HepG2 (cell line): ENCODE measurements around the gene HMCN2. TPM values are rescaled to one million over a fixed set of nuclear protein-coding genes. Genes with fewer than 3 reads are reported as not detected.

Source experiments
- ATAC-seq: fragments of 200-7000 bp; cut with Tn5 transposase; 3 replicates; pipeline ENCODE4 v1.9.1; 2020; ENCODE audit warnings: mild to moderate bottlenecking, moderate library complexity
- BruUV-seq: library from RNA; stranded (reverse); fragments of 400-500 nt; replicated peaks from 2 replicates; lab custom pipeline; 2021; lab: Mats Ljungman, UMichigan
- CTCF ChIA-PET: fragments of 300-600 bp; formaldehyde crosslinking; extraction: SDS; loops from one replicate; lab custom pipeline; 2021; ENCODE audit warnings: low total read pairs, inconsistent platforms, low intra/inter-chr PET ratio; lab: Yijun Ruan, JAX
- POLR2A ChIA-PET: fragments of 350-600 bp; sonication (Branson Sonifier 250); formaldehyde crosslinking; loops from one replicate; lab custom pipeline; 2020; ENCODE audit warnings: antibody characterized with exemption, inconsistent platforms; lab: Yijun Ruan, JAX
- DNase-seq: peaks from one replicate; pipeline ENCODE4 v3.0.0-alpha.2; 2015; ENCODE audit warnings: low spot score
- FAIRE-seq: peaks from 3 replicates; lab custom pipeline; 2011; peaks lifted over from hg19 to GRCh38; lab: Jason Lieb, UNC
- H2AFZ ChIP-seq: one replicate; pipeline ENCODE4 v1.6.1; 2011; ENCODE audit warnings: low read length, inconsistent platforms
- H3K27ac ChIP-seq: fragments of 300-600 bp; 3 replicates; pipeline ENCODE4 v1.8.0; 2011; ENCODE audit warnings: mixed run types, mild to moderate bottlenecking, mixed read lengths, low read length, inconsistent platforms; ENCODE audit not compliant: insufficient read depth; ENCODE audit errors: extremely low read length
- H3K27me3 ChIP-seq, 2 experiments: fragments of 200-600 bp in 1 of 2; 2 replicates in 1 of 2; 3 replicates in 1 of 2; pipeline versions ENCODE4 v1.6.0 to v1.8.0; 2011; ENCODE audit warnings: low read length in 2 of 2, mild to moderate bottlenecking in 2 of 2, moderate library complexity in 2 of 2, inconsistent platforms in 1 of 2; ENCODE audit not compliant: insufficient read depth in 2 of 2, control insufficient read depth in 1 of 2
- H3K36me3 ChIP-seq, 2 experiments: fragments of 200-600 bp in 1 of 2; replicated peaks in 1 of 2; 2 replicates in 1 of 2; 3 replicates in 1 of 2; pipeline versions ENCODE4 v1.5.1 to v1.8.0; 2011; ENCODE audit warnings: low read length in 2 of 2, inconsistent platforms in 1 of 2; ENCODE audit not compliant: insufficient read depth in 2 of 2, control insufficient read depth in 1 of 2
- H3K4me1 ChIP-seq: 2 replicates; pipeline ENCODE4 v1.5.1; 2012; ENCODE audit warnings: low read length, inconsistent platforms; ENCODE audit not compliant: insufficient read depth
- H3K4me2 ChIP-seq: 2 replicates; pipeline ENCODE4 v1.6.0; 2011; ENCODE audit warnings: low read depth, low read length, inconsistent platforms
- H3K4me3 ChIP-seq, 3 experiments: fragments of 200-600 bp in 1 of 3; sonication (generic), shearing (Covaris generic) in 1 of 3; replicated peaks in 1 of 3; 2 replicates each; pipeline ENCODE4 v1.5.1; 2011 to 2016; ENCODE audit warnings: low read length in 3 of 3, inconsistent platforms in 2 of 3, low read depth in 2 of 3, mild to moderate bottlenecking in 2 of 3, control low read depth in 1 of 3, mixed read lengths in 1 of 3; ENCODE audit not compliant: insufficient read depth in 1 of 3
- H3K79me2 ChIP-seq: one replicate; pipeline ENCODE4 v1.6.1; 2011; ENCODE audit warnings: low read length, inconsistent platforms; ENCODE audit not compliant: insufficient read depth
- H3K9ac ChIP-seq: 2 replicates; pipeline ENCODE4 v1.6.0; 2011; ENCODE audit warnings: mild to moderate bottlenecking, low read depth, low read length, inconsistent platforms; ENCODE audit not compliant: insufficient read depth
- H3K9me3 ChIP-seq: 2 replicates; pipeline ENCODE4 v1.5.1; 2012; ENCODE audit warnings: mild to moderate bottlenecking, low read length
- H4K20me1 ChIP-seq: 2 replicates; pipeline ENCODE4 v1.6.0; 2011; ENCODE audit warnings: inconsistent platforms, mild to moderate bottlenecking, low read length, moderate library complexity; ENCODE audit not compliant: insufficient read depth
- GMEB1 ChIP-seq: sonication (generic); formaldehyde crosslinking; IDR thresholded peaks from 2 replicates; pipeline ENCODE4 v1.5.1; 2020; ENCODE audit warnings: missing genetic modification reagents, mild to moderate bottlenecking, borderline replicate concordance
- MXI1 ChIP-seq: IDR thresholded peaks from 3 replicates; pipeline ENCODE4 v1.6.1; 2012; ENCODE audit warnings: low read depth, low read length, inconsistent platforms, borderline replicate concordance
- SALL2 ChIP-seq: sonication (generic); formaldehyde crosslinking; IDR thresholded peaks from 2 replicates; pipeline ENCODE4 v1.8.1; 2023; ENCODE audit warnings: mild to moderate bottlenecking, missing genetic modification reagents, inconsistent platforms
- SETDB1 ChIP-seq: sonication (generic); formaldehyde crosslinking; IDR thresholded peaks from 2 replicates; pipeline ENCODE4 v1.5.1; 2020; ENCODE audit warnings: missing genetic modification reagents, mild to moderate bottlenecking, borderline replicate concordance
- SMAD9 ChIP-seq: sonication (generic); formaldehyde crosslinking; IDR thresholded peaks from 2 replicates; pipeline ENCODE4 v1.5.1; 2020; ENCODE audit warnings: mild to moderate bottlenecking, missing genetic modification reagents
- WGBS: methylation state at CpG from one replicate; pipeline ENCODE4 v1.1.6; 2017; ENCODE audit warnings: low lambda C conversion rate; 5-methylcytosine and 5-hydroxymethylcytosine counted together
- in situ Hi-C: cut with HindIII; loops from 2 replicates; pipeline ENCODE4 v1.10.0; 2017; ENCODE audit warnings: low pct_unique_long_range_greater_than_20kb; ENCODE audit not compliant: extremely low pct_ligation_motif_present
- intact Hi-C: fragments of 100-400 bp; cut with micrococcal nuclease; formaldehyde crosslinking; loops from one replicate; pipeline ENCODE4 v1.10.0; 2022; ENCODE audit not compliant: unreplicated experiment
- polyA plus RNA-seq, 8 experiments: library from polyadenylated mRNA; depleted of rRNA in 3 of 8; stranded (reverse) in 7 of 8; unstranded in 1 of 8; fragments of >200 nt; fragmentation: Illumina TruSeq in 4 of 8; extraction: Trizol in 4 of 8; gene quantifications; 2 replicates each; pipeline versions ENCODE4 v1.2.1 to v1.2.3, GENCODE V29; 2011 to 2016; ENCODE audit warnings: low read depth in 4 of 8, missing spikeins in 1 of 8, mixed read lengths in 1 of 8; ENCODE audit not compliant: insufficient read depth in 1 of 8
- total RNA-seq, 5 experiments: library from RNA; depleted of rRNA; stranded (reverse); fragments of >200 nt; fragmentation: Illumina TruSeq; extraction: Trizol; gene quantifications; 2 replicates each; pipeline ENCODE4 v1.2.3, GENCODE V29; 2016; ENCODE audit warnings: low read depth in 1 of 5

HMCN2 gene
- total and polyA plus RNA-seq, 2 of the 13 experiments (the other 11 are each of a cell fraction or from before 2014, with no cell fraction given): 0.09 TPM; not detected in 1

GRCh38 chr9:130233587-130233945 is 32.0 kb upstream of the HMCN2 start:
- Histone ChIP-seq H3K4me3 (no peak overlapping the region), H2AFZ (no peak overlapping the region), H3K27ac (no peak overlapping the region), H3K36me3 (no peaks in the 10 kb centered on the region), H3K9me3 (no peaks in the 10 kb centered on the region), H3K79me2 (no peaks in the 10 kb centered on the region), H3K9ac (no peak overlapping the region), H3K27me3 (no peaks in the 10 kb centered on the region), H3K4me2 (no peak overlapping the region), H3K4me1 (peaks cover 8% of the 10 kb centered on the region; the same call in 1 of the 2 replicates), H4K20me1 (no peaks in the 10 kb centered on the region)
- intact Hi-C loops (no loop called here), in situ Hi-C loops (no loop called here)
- ATAC-seq (no peak), FAIRE-seq (no peak), DNase-seq (no peak)
- TF ChIP-seq SMAD9 (CRISPR knock-in tag): no peak
- no peak for TF ChIP-seq SETDB1 (CRISPR knock-in tag)
- no peak for TF ChIP-seq SALL2
- TF ChIP-seq MXI1: no peak
- TF ChIP-seq GMEB1 (CRISPR knock-in tag): no peak
- WGBS: 96% methylated on average over 8 of the region's 8 CpGs
- ChIA-PET CTCF (no interaction called here), POLR2A (no interaction called here)
- BruUV-seq: no TSS peak
